ENCODE data around the gene GRK6. TPM values are rescaled to one million over a fixed set of nuclear protein-coding genes. Genes with fewer than 3 reads are reported as not detected.

Gene GRK6
- total and polyA plus RNA-seq, 12 donors: 6.7 to 22.9 (median 15.2) TPM

GRCh38 chr5:177491983-177492746 lies 65.7 kb downstream of the GRK6 start:
- intact Hi-C loops (cut with DNase I): loop anchor here in 1 of 10 donors (10.0 kb wide), 1 partner anchor 177 kb away; the partner anchor contains the start of gene MXD3
- Histone ChIP-seq H3K27me3 (no peaks in the 10 kb centered on the region), H3K27ac (peak overlapping the region in 3 of 10 donors; percentile 95 to 97 (median 97)), H3K9me3 (no peaks in the 10 kb centered on the region), H3K4me1 (peaks cover 15 to 54% (median 44%) of the 10 kb centered on the region in 9 donors), H3K4me3 (no peak overlapping the region), H3K36me3 (peaks cover 4 to 77% (median 47%) of the 10 kb centered on the region in 9 donors)
- ATAC-seq (no peak), DNase-seq (no peak)
- TF ChIP-seq, protein P1, sequence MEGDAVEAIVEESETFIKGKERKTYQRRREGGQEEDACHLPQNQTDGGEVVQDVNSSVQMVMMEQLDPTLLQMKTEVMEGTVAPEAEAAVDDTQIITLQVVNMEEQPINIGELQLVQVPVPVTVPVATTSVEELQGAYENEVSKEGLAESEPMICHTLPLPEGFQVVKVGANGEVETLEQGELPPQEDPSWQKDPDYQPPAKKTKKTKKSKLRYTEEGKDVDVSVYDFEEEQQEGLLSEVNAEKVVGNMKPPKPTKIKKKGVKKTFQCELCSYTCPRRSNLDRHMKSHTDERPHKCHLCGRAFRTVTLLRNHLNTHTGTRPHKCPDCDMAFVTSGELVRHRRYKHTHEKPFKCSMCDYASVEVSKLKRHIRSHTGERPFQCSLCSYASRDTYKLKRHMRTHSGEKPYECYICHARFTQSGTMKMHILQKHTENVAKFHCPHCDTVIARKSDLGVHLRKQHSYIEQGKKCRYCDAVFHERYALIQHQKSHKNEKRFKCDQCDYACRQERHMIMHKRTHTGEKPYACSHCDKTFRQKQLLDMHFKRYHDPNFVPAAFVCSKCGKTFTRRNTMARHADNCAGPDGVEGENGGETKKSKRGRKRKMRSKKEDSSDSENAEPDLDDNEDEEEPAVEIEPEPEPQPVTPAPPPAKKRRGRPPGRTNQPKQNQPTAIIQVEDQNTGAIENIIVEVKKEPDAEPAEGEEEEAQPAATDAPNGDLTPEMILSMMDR (IDR thresholded peaks at IDR 0.05): no peak
- 93% methylated on average over 53 to 54 of the region's 54 CpGs for WGBS, 2 donors

Other genes starting within 250 kb of the GRK6 start
- gene RAB24, start 123.0 kb upstream of the GRK6 start, total RNA-seq: 10 to 100 TPM; 14.7 to 22.1 (median 19.3) TPM
- gene RAB24, start 123.0 kb upstream of the GRK6 start, polyA plus RNA-seq: 10 to 100 TPM; 31.7 to 39.4 TPM
- 10 to 100 TPM; 32.3 to 69.8 (median 36.2) TPM for gene PRELID1, start 122.9 kb upstream of the GRK6 start, total RNA-seq
- 100 to 1,000 TPM in 1 of 2 donors, 10 to 100 TPM in 1; 53.9 to 166 TPM for gene PRELID1, start 122.9 kb upstream of the GRK6 start, polyA plus RNA-seq
- gene MXD3, start 114.8 kb upstream of the GRK6 start, total RNA-seq: 1 to 10 TPM; 1.2 to 6.4 (median 2.4) TPM
- 1 to 10 TPM; 2.3 to 7.1 TPM for gene MXD3, start 114.8 kb upstream of the GRK6 start, polyA plus RNA-seq
- gene LMAN2, start 75.0 kb upstream of the GRK6 start, total RNA-seq: 100 to 1,000 TPM in 1 of 10 donors, 10 to 100 TPM in 9; 46.3 to 111 (median 56.3) TPM
- 100 to 1,000 TPM in 1 of 2 donors, 10 to 100 TPM in 1; 47.4 to 215 TPM for gene LMAN2, start 75.0 kb upstream of the GRK6 start, polyA plus RNA-seq
- gene RGS14, start 68.8 kb upstream of the GRK6 start, total RNA-seq: 1 to 10 TPM; 2.2 to 9.6 (median 4.5) TPM
- gene RGS14, start 68.8 kb upstream of the GRK6 start, polyA plus RNA-seq: 1 to 10 TPM; 2.6 to 3.9 TPM
- gene SLC34A1, start 42.2 kb upstream of the GRK6 start, total RNA-seq: under 1 TPM in 1 of 10 donors, not detected in 9; 0.12 TPM
- not detected for gene SLC34A1, start 42.2 kb upstream of the GRK6 start, polyA plus RNA-seq
- not detected for gene PFN3, start 26.0 kb upstream of the GRK6 start, total RNA-seq
- not detected for gene PFN3, start 26.0 kb upstream of the GRK6 start, polyA plus RNA-seq
- under 1 TPM in 1 of 10 donors, not detected in 9; 0.25 TPM for gene F12, start 17.1 kb upstream of the GRK6 start, total RNA-seq
- gene F12, start 17.1 kb upstream of the GRK6 start, polyA plus RNA-seq: under 1 TPM; 0.28 to 0.37 TPM
- gene PRR7, start 20.1 kb downstream of the GRK6 start, total RNA-seq: 1 to 10 TPM in 9 of 10 donors, under 1 TPM in 1; 0.97 to 2.9 (median 1.9) TPM
- gene PRR7, start 20.1 kb downstream of the GRK6 start, polyA plus RNA-seq: 1 to 10 TPM; 1.8 to 2.7 TPM
- gene DBN1, start 47.0 kb downstream of the GRK6 start, total RNA-seq: 10 to 100 TPM; 13.1 to 52.9 (median 19.1) TPM
- 10 to 100 TPM; 19.2 to 31.5 TPM for gene DBN1, start 47.0 kb downstream of the GRK6 start, polyA plus RNA-seq
- 10 to 100 TPM; 32.5 to 70.6 (median 51.0) TPM for gene PDLIM7, start 70.9 kb downstream of the GRK6 start, total RNA-seq
- gene PDLIM7, start 70.9 kb downstream of the GRK6 start, polyA plus RNA-seq: 100 to 1,000 TPM; 129 to 131 TPM
- gene DOK3, start 83.2 kb downstream of the GRK6 start, total RNA-seq: 10 to 100 TPM in 1 of 10 donors, 1 to 10 TPM in 7, under 1 TPM in 2; 0.74 to 11.4 (median 1.9) TPM
- gene DOK3, start 83.2 kb downstream of the GRK6 start, polyA plus RNA-seq: 1 to 10 TPM; 2.4 to 4.0 TPM
- gene DDX41, start 90.3 kb downstream of the GRK6 start, total RNA-seq: 10 to 100 TPM; 19.7 to 53.2 (median 27.2) TPM
- 10 to 100 TPM; 45.2 to 55.7 TPM for gene DDX41, start 90.3 kb downstream of the GRK6 start, polyA plus RNA-seq
- gene FAM193B, start 127.9 kb downstream of the GRK6 start, total RNA-seq: 10 to 100 TPM; 14.1 to 34.4 (median 20.1) TPM
- 100 to 1,000 TPM in 1 of 2 donors, 10 to 100 TPM in 1; 28.0 to 201 TPM for gene FAM193B, start 127.9 kb downstream of the GRK6 start, polyA plus RNA-seq
- gene TMED9, start 165.5 kb downstream of the GRK6 start, total RNA-seq: 100 to 1,000 TPM in 2 of 10 donors, 10 to 100 TPM in 8; 58.1 to 140 (median 69.5) TPM
- gene TMED9, start 165.5 kb downstream of the GRK6 start, polyA plus RNA-seq: 100 to 1,000 TPM in 1 of 2 donors, 10 to 100 TPM in 1; 48.3 to 310 TPM
- 10 to 100 TPM in 9 of 10 donors, 1 to 10 TPM in 1; 9.8 to 17.4 (median 15.0) TPM for gene B4GALT7, start 173.5 kb downstream of the GRK6 start, total RNA-seq
- 10 to 100 TPM; 20.4 to 29.7 TPM for gene B4GALT7, start 173.5 kb downstream of the GRK6 start, polyA plus RNA-seq

Measured in heart right ventricle (tissue), 16 donors.